Activated T-helper 1 cell treated with anti-CD3 and anti-CD28 coated beads, Interleukin-12 subunit alpha, Interleukin-12 subunit beta, Interleukin-2, Interleukin-4 antibody, amounts not matched to agents 30 ng/mL and 10 ng/mL and 1 ng/mL, durations not matched to agents 14 hours and 24 hours and 36 hours (primary cell): Measurements from ENCODE around the gene WDFY3. TPM values are rescaled to one million over a fixed set of nuclear protein-coding genes. Genes with fewer than 3 reads are reported as not detected.
"Not testable (repeated sequence)": the region's sequence is repeated elsewhere in the genome, so short reads cannot be mapped to it uniquely, and the experiment has no call there.

Experiments used
- DNase-seq: peaks from one replicate; pipeline ENCODE4 v3.0.0; 2021; ENCODE audit warnings: low spot score
- H3K27ac Mint-ChIP-seq: one replicate; pipeline ENCODE4 v1.8.0; 2021; ENCODE audit warnings: mild to moderate bottlenecking, mixed read lengths
- H3K27me3 Mint-ChIP-seq: one replicate; pipeline ENCODE4 v1.8.0; 2022; ENCODE audit warnings: mild to moderate bottlenecking, moderate library complexity, mixed read lengths; ENCODE audit not compliant: insufficient read depth
- H3K36me3 Mint-ChIP-seq: one replicate; pipeline ENCODE4 v1.8.0; 2021; ENCODE audit warnings: low read depth, mixed read lengths
- H3K4me1 Mint-ChIP-seq: one replicate; pipeline ENCODE4 v1.8.0; 2021; ENCODE audit warnings: low read depth, mixed read lengths
- H3K4me3 Mint-ChIP-seq: one replicate; pipeline ENCODE4 v1.8.0; 2021; ENCODE audit warnings: mild to moderate bottlenecking, moderate library complexity, mixed read lengths
- H3K9me3 Mint-ChIP-seq: one replicate; pipeline ENCODE4 v1.8.0; 2021; ENCODE audit warnings: mixed read lengths
- intact Hi-C: fragments of 100-400 bp; cut with micrococcal nuclease; formaldehyde crosslinking; loops from one replicate; pipeline ENCODE4 v1.15.1; 2024
- total RNA-seq: library from RNA; stranded (reverse); gene quantifications from 2 replicates; pipeline ENCODE4 v1.2.3, GENCODE V29; 2022

The WDFY3 gene
- total RNA-seq, 1 donor from 2014 or later, result 0.39 TPM

GRCh38 chr4:84865600-84865999, 100.9 kb downstream of the WDFY3 start:
- no peaks in the 10 kb centered on the region for H3K27me3 Mint-ChIP-seq
- intact Hi-C loops, result loop anchor here (5.0 kb wide), 1 partner anchor 643 kb away; no protein-coding TSS in a partner anchor
- no peak overlapping the region for H3K4me3 Mint-ChIP-seq

GRCh38 chr4:84862064-84862463, 104.4 kb downstream of the WDFY3 start:
- H3K9me3 Mint-ChIP-seq, result no peaks in the 10 kb centered on the region
- H3K36me3 Mint-ChIP-seq, result no peaks in the 10 kb centered on the region
- H3K27me3 Mint-ChIP-seq, result peaks cover 2% of the 10 kb centered on the region
- H3K4me1 Mint-ChIP-seq, result no peaks in the 10 kb centered on the region
- no peak overlapping the region for H3K27ac Mint-ChIP-seq
- H3K4me3 Mint-ChIP-seq, result no peak overlapping the region
- intact Hi-C loops, result no loop called here
- DNase-seq, result no peak

More at GRCh38 chr4:84865600-84865999, 100.9 kb downstream of the WDFY3 start:
- Mint-ChIP-seq H3K36me3 (no peaks in the 10 kb centered on the region), H3K27ac (no peak overlapping the region), H3K4me1 (no peaks in the 10 kb centered on the region), H3K9me3 (no peaks in the 10 kb centered on the region)
- DNase-seq, result no peak

- no peak overlapping the region for H3K27ac Mint-ChIP-seq
- H3K4me3 Mint-ChIP-seq, result no peak overlapping the region
- no peak for DNase-seq
- peaks cover 2% of the 10 kb centered on the region for H3K27me3 Mint-ChIP-seq
- intact Hi-C loops, result no loop called here
- no peaks in the 10 kb centered on the region for H3K36me3 Mint-ChIP-seq
- H3K4me1 Mint-ChIP-seq, result no peaks in the 10 kb centered on the region
- H3K9me3 Mint-ChIP-seq, result no peaks in the 10 kb centered on the region
Measured at GRCh38 chr4:84857296-84857695, 109.2 kb downstream of the WDFY3 start.

GRCh38 chr4:84856468-84857049, 109.9 kb downstream of the WDFY3 start:
- no peak for DNase-seq
- Mint-ChIP-seq H3K27ac (no peak overlapping the region), H3K4me3 (no peak overlapping the region), H3K36me3 (no peaks in the 10 kb centered on the region), H3K27me3 (peaks cover 2% of the 10 kb centered on the region), H3K4me1 (no peaks in the 10 kb centered on the region), H3K9me3 (no peaks in the 10 kb centered on the region)
- intact Hi-C loops, result no loop called here

- H3K4me3 Mint-ChIP-seq, result no peak overlapping the region
- DNase-seq, result no peak
- H3K4me1 Mint-ChIP-seq, result no peaks in the 10 kb centered on the region
- no peaks in the 10 kb centered on the region for H3K36me3 Mint-ChIP-seq
- intact Hi-C loops, result no loop called here
- H3K9me3 Mint-ChIP-seq, result no peaks in the 10 kb centered on the region
- H3K27me3 Mint-ChIP-seq, result peaks cover 2% of the 10 kb centered on the region
- no peak overlapping the region for H3K27ac Mint-ChIP-seq
Measured at GRCh38 chr4:84855774-84856173, 110.7 kb downstream of the WDFY3 start.

GRCh38 chr4:84852081-84852480, 114.4 kb downstream of the WDFY3 start:
- Mint-ChIP-seq H3K27me3 (no peaks in the 10 kb centered on the region), H3K4me3 (no peak overlapping the region), H3K27ac (no peak overlapping the region), H3K9me3 (no peaks in the 10 kb centered on the region), H3K4me1 (no peaks in the 10 kb centered on the region), H3K36me3 (no peaks in the 10 kb centered on the region)
- intact Hi-C loops, result no loop called here
- DNase-seq, result no peak

- Mint-ChIP-seq H3K9me3 (no peaks in the 10 kb centered on the region), H3K27me3 (no peaks in the 10 kb centered on the region), H3K4me3 (no peak overlapping the region), H3K27ac (no peak overlapping the region), H3K36me3 (no peaks in the 10 kb centered on the region), H3K4me1 (no peaks in the 10 kb centered on the region)
- intact Hi-C loops, result no loop called here
- DNase-seq, result no peak
Measured at GRCh38 chr4:84849051-84849640, 117.3 kb downstream of the WDFY3 start.

- no peaks in the 10 kb centered on the region for H3K4me1 Mint-ChIP-seq
- intact Hi-C loops, result no loop called here
- no peak overlapping the region for H3K27ac Mint-ChIP-seq
- no peaks in the 10 kb centered on the region for H3K36me3 Mint-ChIP-seq
- no peak for DNase-seq
- no peaks in the 10 kb centered on the region for H3K27me3 Mint-ChIP-seq
- H3K9me3 Mint-ChIP-seq, result no peaks in the 10 kb centered on the region
- no peak overlapping the region for H3K4me3 Mint-ChIP-seq
Measured at GRCh38 chr4:84848432-84848831, 118.1 kb downstream of the WDFY3 start.

GRCh38 chr4:84847978-84848377, 118.5 kb downstream of the WDFY3 start:
- intact Hi-C loops, result no loop called here
- no peak overlapping the region for H3K4me3 Mint-ChIP-seq
- H3K27me3 Mint-ChIP-seq, result no peaks in the 10 kb centered on the region
- no peak for DNase-seq
- no peak overlapping the region for H3K27ac Mint-ChIP-seq
- no peaks in the 10 kb centered on the region for H3K36me3 Mint-ChIP-seq
- H3K9me3 Mint-ChIP-seq, result no peaks in the 10 kb centered on the region
- H3K4me1 Mint-ChIP-seq, result no peaks in the 10 kb centered on the region

GRCh38 chr4:84846985-84847384, 119.5 kb downstream of the WDFY3 start:
- H3K4me3 Mint-ChIP-seq, result no peak overlapping the region
- DNase-seq, result no peak
- no peak overlapping the region for H3K27ac Mint-ChIP-seq
- no peaks in the 10 kb centered on the region for H3K27me3 Mint-ChIP-seq
- no peaks in the 10 kb centered on the region for H3K4me1 Mint-ChIP-seq
- intact Hi-C loops, result no loop called here
- no peaks in the 10 kb centered on the region for H3K36me3 Mint-ChIP-seq
- no peaks in the 10 kb centered on the region for H3K9me3 Mint-ChIP-seq

- H3K4me3 Mint-ChIP-seq, result no peak overlapping the region
- H3K27ac Mint-ChIP-seq, result no peak overlapping the region
- intact Hi-C loops, result no loop called here
- no peak for DNase-seq
- no peaks in the 10 kb centered on the region for H3K4me1 Mint-ChIP-seq
- no peaks in the 10 kb centered on the region for H3K27me3 Mint-ChIP-seq
- no peaks in the 10 kb centered on the region for H3K9me3 Mint-ChIP-seq
- H3K36me3 Mint-ChIP-seq, result no peaks in the 10 kb centered on the region
Measured at GRCh38 chr4:84841435-84841834, 125.1 kb downstream of the WDFY3 start.

- intact Hi-C loops, result no loop called here
- H3K27ac Mint-ChIP-seq, result no peak overlapping the region
- no peaks in the 10 kb centered on the region for H3K9me3 Mint-ChIP-seq
- H3K27me3 Mint-ChIP-seq, result no peaks in the 10 kb centered on the region
- no peak overlapping the region for H3K4me3 Mint-ChIP-seq
- no peaks in the 10 kb centered on the region for H3K4me1 Mint-ChIP-seq
- H3K36me3 Mint-ChIP-seq, result no peaks in the 10 kb centered on the region
- DNase-seq, result no peak
Measured at GRCh38 chr4:84837751-84838150, 128.7 kb downstream of the WDFY3 start.

GRCh38 chr4:84829633-84830032, 136.9 kb downstream of the WDFY3 start:
- H3K4me1 Mint-ChIP-seq, DNase-seq, H3K27ac Mint-ChIP-seq, H3K4me3 Mint-ChIP-seq, H3K9me3 Mint-ChIP-seq, intact Hi-C loops, H3K27me3 Mint-ChIP-seq, H3K36me3 Mint-ChIP-seq: not testable (repeated sequence)

GRCh38 chr4:84826681-84827080, 139.8 kb downstream of the WDFY3 start:
- DNase-seq, result no peak
- no peaks in the 10 kb centered on the region for H3K27me3 Mint-ChIP-seq
- H3K9me3 Mint-ChIP-seq, result no peaks in the 10 kb centered on the region
- no peak overlapping the region for H3K27ac Mint-ChIP-seq
- H3K4me1 Mint-ChIP-seq, result no peaks in the 10 kb centered on the region
- no peak overlapping the region for H3K4me3 Mint-ChIP-seq
- intact Hi-C loops, result no loop called here
- H3K36me3 Mint-ChIP-seq, result no peaks in the 10 kb centered on the region
